ENCODE measurements around the gene SPOP.
"Not testable (repeated sequence)": the region's sequence is repeated elsewhere in the genome, so short reads cannot be mapped to it uniquely, and the experiment has no call there.

The SPOP gene

DNA sequence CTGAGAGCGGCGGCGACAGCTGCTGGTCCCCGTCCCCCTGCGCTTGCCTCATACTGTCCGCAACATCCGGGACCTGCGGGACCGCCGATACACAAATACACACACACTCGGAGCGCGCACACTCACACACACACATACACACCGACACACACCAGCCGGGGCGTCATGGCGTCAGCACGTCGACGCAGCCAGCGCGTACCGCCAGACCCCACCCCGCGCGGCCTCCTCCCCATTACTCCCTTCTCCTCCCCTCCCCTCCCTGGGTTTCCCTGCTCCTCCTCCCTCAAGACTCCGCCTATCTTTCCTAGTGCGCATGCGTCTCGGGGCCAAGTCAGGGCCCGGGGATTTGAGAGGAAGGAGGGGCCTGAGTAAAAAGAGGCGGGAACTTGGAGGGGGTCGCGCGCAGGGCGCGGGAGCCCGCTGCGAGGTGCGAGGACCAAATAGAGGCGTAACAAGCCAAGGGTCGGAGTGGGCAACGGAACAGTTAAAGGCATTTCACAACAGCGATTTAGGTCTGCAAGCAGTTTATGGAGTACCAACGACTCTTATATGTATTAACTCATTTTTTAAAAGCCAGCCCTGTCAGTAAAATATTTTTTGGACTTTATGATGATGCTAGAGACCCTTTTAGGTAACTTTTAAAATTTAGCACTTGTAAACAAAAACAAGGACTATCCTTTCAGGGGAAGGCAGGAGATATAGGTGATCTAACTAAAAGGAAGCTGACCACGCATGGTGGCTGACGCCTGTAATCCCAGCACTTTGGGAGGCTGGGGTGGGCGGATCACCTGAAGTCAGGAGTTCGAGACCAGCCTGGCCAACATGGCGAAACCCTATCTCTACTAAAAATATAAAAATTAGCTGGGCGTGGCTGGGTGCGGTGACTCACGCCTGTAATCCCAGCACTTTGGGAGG lies at the start of gene SPOP:
TSS of gene SPOP (minus strand) at position 165 of the 915 bp plus-strand sequence. CDS start 55,287 bp downstream, outside the sequence.
- DNase-seq (ENCODE audit: low read depth in 2 of 2), result peak; percentile 97 to 98

DNA sequence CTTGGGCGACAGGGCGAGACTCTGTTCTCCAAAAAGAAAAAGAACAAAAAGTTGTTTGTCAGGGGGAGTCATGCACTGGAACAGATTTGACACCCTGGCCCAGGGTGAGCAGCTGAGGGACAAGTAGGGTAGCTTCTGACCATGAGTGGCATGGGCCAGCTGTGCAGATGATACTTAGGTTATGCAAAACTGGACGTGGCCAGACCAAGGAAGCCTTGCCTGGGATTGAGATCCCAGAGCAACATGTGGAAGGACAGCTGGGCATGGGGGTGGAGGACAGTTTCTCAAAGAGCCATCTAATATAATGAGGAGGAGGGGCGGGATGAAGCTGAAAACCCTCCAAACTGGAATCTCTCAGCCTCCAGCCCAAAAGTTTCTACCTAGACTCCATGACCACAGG lies 49.5 kb upstream of the SPOP start:
- no peak for DNase-seq (ENCODE audit: low read depth in 2 of 2)

DNA sequence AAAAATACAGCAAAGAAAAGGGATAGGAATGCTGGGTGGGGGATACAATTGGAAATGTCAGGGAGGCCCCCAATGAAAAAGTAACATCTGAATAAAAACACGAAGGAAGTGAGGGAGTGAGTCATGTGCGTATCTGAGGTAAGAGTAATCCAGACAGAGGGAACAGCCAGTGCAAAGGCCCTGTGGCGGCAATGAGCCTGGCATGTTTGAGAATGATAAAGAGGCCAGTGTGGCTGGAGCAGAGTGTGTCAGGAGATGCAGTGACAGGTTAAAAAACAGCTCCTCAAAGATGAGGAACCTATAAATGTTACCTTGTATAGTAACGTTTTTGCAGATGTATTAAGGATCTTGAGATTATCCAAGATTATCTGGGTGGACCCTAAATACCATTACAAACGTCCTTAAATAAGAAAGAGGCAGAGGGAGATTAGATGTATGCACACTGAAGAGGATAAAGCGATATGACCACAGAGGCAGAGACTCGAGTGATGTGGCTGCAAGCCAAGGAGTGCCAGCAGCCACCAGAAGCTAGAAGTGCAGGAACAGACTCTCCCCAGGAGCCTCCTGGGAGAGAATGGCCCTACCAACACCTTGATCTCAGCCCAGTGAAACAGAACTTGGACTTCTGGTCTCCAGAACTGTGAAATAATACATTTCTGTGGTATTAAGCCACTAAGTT lies 47.7 kb upstream of the SPOP start:
- DNase-seq (ENCODE audit: low read depth in 2 of 2), result no peak

DNA sequence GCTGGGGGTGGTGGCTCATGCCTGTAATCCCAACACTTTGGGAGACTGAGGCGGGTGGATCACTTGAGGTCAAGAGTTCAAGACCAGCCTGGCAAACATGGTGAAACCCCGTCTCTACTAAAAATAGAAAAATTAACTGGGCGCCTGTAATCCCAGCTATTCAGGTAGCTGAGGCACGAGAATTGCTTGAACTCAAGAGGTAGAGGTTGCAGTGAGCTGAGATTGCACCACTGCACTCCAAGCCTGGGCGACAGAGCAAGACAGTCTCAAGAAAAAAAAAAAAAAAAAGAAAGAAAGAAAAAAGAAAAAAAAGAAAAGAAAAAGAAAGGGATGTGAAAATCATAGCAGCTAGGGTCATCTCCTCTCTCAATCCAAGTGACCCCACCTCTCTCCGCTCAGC lies 46.7 kb upstream of the SPOP start:
- DNase-seq (ENCODE audit: low read depth in 2 of 2), result not testable (repeated sequence)

DNA sequence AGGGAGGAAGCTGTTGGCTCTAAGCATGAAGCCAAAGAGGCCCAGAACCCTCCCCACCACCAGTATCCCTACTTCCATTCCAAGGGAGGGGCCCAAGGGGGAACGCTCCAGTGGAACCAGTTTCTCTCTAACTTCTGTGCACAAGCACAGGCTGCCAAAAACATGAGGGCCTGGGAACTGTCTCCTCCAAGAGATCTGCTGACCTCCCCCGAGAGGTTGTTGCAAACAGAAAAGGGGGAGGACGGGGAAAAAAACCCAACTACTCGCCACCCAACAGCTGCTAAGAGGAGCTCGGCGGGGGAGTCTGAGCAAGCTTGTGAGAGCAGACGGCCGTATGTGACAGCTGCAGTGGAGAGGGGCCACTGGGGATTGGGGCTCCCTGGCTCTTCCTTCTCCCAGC lies 45.5 kb upstream of the SPOP start:
- no peak for DNase-seq (ENCODE audit: low read depth in 2 of 2)

DNA sequence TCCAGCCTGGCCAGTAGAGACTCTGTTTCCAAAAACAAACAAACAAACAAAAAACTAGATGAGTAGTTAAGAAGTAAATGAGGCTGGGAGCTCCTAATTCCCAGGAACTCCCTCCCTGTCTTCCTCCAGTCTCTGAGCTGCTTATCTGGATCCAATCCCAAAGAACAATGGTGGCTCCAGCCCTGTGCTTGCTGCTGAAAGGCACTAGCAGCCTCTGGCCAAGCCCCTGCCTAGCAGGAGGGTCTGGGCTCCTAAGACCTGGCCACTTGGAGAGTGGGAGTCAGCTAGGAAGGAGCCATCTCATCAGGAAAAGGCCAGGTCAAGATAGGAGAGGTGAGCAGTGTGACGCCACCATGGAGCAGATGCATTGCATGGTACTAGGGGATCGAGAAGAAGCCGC lies 44.2 kb upstream of the SPOP start:
- no peak for DNase-seq (ENCODE audit: low read depth in 2 of 2)

DNA sequence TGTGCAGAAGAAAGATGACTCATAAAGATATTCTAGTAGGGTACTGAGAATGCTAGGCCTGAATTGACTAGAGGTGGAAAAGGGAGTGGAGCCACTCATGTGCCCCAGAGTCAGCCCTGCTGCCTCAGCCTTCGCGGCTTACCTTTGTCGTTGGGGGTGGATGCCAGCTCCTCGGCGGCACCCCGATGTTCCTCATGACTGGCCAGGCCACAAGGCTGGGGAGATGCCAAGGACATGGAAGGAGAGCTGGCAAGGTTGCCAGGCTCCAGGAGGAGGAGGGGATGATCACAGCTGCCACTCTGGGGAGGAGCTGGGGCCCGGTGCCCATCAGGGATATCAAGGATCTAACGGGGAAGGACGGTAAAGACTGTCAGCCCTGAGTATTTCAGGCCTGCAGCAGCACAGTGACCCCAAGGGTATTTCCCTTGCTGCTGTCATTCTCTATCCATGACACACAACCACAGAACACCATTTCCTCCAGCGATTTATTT lies 39.5 kb upstream of the SPOP start:
- peak in 1 of 2 donors; percentile 44 for DNase-seq (ENCODE audit: low read depth in 2 of 2)

DNA sequence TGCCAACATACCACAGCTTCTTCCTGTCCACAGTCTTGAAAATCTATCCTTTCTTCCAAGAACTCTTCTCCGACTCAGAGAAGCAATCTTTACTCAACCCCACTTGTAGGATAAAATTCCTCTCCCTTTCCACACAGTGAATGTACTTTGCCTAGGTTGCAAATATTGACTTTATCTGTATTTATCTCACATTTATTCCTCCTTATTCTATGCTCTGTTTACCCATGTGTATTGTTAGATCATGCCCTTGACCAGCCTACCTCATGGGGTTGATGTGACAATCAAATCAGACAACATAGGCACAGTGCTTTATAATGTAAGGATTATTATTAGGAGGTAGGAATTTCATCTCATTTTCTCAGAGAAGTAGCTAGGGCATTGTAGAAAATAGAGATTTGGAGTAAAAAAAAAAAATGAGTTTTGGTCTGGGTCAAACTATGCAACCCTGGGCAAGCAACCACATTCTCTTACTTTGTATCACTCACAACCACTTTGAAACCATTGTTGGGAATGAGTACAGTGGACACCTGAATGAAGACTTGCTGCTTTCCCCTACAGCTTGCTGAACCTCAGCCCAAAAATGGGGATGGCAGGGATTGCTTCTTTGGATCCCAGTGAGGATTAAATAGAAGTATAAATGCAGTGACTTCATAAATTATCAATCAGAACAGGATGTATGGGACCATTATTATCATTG lies 38.9 kb upstream of the SPOP start:
- DNase-seq (ENCODE audit: low read depth in 2 of 2), result no peak

DNA sequence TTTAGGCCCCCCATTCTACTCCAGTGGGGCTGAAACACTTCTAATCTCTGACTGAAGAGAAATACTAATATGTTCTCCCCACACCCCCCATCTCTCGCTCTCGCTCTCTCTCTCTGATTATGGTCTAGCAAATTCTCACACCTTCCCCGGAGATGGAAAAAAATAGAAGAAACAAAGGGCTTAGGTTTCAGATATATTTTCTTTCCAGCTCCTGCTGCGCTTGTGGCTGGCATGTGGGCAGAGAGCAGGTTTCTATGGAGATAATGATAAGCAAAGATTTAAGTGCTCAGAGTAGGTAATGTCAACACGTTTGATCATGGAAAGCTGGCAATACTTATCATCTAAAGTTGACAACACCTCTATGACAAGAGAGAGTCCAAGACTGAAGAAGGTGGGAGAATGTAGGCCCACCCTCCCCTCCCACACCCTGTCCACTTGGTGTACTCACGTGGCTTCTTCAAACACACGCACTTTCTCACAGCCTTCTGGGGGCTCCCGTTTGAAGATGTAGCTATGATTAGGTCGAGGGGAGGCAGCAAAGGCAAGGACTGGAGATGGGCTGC lies 37.9 kb upstream of the SPOP start:
- DNase-seq (ENCODE audit: low read depth in 2 of 2), result peak; percentile 44 to 56

DNA sequence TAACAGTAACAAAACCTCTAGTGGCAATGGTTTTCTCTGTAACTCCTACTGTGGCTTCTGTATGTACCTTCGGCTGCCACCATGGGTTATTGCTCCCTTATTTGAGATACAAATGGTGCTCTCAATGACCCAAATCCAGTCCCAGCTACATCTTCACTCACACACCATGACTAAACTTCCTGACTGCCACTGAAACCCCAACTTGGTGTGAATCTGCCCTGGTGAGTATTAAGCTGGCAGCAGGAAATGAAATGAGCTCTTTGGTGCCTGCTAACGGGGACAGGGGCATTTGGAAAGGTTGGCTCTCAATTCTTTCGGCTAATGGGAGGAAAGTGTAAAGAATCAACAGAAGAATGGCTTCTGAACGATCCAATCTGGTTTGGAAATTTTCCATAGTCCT lies 37.3 kb upstream of the SPOP start:
- no peak for DNase-seq (ENCODE audit: low read depth in 2 of 2)

DNA sequence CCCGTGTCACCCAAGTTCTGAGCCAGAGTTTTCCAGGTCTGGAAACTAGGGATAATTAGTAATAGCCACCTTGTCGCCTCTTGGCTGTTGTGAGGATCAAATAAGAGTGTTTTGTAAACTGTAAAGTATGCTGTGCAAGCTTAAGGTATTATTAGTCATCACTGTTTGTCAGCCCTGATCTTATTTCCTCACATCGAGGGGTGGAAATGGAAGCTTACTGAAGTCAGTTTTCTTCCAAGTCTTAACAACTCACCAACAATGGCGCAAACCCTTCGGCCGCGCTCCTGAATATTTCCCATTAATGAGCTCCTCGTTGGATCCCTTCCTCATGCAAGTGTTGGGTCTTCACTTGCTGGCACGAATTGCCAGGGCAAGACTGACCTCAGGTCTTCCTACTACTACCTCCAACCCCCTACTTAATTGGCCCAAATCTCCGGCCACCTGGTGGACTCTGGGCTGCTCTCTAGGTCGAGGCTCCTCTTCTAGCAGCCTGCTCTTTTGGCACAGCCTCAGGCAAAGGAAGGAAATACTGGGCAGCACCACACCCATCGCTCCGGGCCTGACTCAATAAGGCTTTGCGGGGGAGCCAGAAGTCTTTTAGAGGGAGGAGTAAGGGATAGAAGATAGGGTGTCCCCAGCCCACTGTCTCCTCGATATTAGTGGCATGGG lies 30.8 kb upstream of the SPOP start:
- DNase-seq (ENCODE audit: low read depth in 2 of 2), result no peak

DNA sequence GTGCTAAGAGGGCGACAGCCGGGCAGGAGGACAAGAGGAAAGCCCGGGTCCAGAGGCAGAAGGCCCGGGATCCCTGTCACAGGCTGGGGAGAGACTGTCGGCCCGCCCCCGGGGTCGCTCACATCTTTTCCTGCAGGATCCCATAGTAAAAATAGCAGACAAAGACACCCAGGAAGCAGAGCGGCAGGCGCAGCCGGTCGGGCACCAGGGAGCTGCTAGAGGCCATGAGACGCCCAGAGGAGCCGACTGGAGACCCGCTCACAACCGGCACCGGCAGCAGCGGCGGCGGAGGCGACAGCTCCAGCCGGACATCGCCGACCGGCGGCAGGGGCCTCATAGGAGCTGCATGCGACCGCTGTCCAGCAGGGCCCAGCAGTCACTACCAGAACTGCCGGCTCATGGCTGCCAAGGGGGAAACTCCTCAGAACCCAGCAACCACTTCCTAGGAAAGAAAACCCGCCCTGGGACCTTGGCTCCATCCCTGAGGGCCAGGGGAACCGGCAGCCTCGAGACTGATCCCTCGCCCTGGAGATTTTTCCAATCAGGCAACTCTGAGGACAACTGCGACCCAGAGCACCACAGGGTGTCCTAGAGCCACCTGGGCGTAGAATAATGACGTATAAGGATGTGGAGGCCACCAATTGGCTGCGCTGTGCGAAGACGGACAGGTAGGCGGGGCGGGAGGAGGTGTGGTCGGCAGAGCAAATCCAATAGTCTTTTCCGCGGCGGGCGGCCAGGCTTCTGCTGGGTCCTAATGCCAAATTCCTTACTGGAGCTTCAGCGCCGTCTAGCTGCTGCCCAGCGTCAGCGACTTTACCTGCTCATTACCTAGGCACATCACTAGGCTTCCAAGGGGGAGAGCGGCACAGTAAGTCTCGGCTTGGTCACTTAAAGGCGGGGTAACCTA lies 30.0 kb upstream of the SPOP start, which contains the start of gene SLC35B1:
TSS of gene SLC35B1 (minus strand) at position 357 of the 907 bp plus-strand sequence. CDS start at position 226, 131 bp downstream.
- peak; percentile 98 for DNase-seq (ENCODE audit: low read depth in 2 of 2)

DNA sequence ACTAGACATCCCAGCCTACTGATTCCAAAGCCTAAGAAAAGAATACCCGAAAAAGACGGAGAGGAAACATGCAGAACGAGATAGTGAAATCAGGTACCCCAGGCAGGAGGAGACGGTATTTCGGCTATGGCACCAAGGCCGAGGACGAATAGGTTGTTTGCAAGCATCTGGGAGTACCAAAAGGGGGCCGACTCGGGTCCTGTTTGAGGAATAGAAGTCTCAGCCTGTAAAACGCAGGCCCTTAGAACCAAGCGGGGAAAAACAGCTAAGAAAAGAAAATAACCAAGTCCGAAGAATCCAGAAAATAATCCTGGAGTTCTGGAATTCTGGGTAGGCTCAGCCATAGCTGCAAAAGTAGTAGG lies 29.3 kb upstream of the SPOP start:
- DNase-seq (ENCODE audit: low read depth in 2 of 2), result no peak

DNA sequence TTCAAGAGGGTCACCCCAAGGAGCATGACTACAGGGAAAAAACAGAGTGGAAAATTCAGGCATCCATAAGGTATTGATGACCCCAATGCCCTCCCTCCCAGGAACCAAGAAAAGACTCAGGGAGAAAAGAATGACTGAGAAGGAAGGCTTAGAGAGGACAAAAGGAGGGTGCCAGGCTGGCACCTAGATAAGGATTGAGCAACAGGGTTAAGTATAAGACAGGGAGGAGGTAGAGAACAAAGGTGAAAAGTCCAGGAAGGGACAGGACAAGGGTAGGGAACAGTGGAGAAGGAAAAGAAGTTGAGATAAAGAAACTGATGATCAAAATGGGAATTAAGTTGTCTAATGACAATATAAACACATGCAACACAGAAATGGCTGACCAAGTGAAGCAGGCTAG lies 27.4 kb upstream of the SPOP start:
- DNase-seq (ENCODE audit: low read depth in 2 of 2), result no peak

DNA sequence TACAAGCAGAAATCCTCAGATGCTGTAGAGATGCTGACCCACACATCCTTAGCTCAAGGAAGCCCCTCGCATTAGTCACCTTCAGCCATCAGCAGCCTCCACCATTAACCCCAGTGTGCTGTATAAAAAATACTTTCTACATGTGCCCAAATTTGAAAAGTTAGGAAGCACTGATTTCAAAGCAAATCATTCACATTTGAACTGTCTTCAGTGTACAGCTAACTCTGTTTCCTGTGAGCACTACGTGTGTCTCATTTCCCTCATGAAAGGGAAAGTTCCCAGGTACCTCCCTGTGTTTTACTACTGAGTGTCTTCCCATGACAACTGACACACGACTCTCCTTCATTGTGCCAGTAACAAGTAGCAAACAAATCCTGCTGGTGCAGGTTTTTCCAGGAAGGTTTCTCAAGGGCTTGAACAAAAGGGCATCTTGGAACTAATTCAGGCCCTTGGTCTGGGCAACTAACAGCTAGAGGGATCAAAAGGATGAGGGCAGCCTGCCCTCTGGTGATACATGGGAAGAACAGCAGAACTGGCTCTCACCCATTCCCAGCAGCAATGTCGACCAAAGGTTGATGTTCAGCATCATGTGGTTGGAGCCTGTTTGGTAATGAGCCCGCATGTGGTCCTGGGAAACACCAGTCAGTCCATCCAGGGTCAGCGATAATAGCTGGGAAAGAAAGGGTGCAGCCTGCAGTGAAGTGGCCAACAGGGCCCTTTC lies 25.8 kb upstream of the SPOP start:
- DNase-seq (ENCODE audit: low read depth in 2 of 2), result no peak

DNA sequence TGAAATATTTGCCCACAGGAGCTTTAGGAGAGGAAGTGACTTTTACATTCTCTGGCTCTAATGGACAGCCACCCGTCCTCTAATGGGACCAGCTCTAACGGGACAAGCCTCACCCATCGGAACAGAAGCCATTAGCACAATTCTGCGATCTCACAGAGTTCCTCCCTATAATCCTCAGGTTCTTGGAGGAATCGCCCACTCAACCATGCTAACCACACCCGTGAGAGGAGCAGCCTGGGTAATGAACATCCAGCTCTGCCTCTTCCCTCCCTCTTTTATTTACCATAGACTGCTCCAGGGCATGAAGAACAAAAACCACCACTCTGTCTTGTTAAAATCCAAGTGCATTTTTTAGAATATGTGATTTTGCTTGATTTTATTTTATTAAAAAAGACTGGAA lies 23.1 kb upstream of the SPOP start:
- no peak for DNase-seq (ENCODE audit: low read depth in 2 of 2)

DNA sequence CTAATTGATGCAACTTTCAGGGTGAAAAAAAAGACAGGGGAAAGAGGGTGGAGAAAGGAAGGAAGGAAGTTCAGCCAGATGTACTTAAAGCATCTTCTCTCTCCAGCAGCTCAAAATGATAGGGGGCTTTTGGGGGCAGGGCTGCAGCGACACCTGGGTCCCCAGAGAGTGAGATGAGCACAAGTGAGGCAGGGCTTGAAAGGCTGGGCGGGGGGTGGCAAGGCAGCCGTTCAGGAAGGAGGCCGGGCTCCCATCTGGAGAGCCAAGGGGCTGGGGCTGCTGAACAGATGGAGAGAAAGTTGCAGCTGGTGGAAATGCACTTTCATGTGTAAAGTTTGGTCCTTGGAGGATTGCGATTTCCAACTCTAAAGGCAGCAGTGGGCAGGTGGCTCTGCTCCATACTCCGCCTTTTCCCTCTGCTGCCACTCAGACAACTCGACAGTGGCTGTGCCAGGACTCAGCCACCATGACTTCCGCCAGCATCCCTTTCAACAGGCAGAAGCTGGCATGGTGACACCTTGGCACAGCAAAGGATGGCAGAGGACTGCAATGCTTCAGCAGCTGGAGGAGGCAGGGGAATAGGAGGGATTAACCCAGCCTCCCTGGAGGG lies 22.2 kb upstream of the SPOP start:
- no peak for DNase-seq (ENCODE audit: low read depth in 2 of 2)

DNA sequence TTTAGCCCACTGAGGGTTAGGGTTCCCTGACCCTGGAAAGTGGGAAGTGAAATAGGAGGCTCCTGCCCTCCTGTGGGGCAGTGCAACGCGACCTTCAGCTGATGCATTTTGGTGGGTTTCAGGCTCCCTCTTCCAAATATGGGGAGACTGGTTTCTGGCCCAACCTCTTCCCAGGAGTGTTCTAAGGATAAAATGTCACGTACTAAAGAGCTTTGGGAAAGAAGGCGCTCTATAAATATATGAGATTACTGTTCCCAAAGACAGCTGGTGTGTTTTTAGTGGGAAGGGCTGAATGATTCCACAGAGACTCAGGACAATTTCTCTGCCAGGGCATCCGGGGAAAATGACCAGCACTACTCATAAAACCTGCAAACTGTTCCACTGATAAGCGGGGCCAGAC lies 20.1 kb upstream of the SPOP start:
- no peak for DNase-seq (ENCODE audit: low read depth in 2 of 2)

DNA sequence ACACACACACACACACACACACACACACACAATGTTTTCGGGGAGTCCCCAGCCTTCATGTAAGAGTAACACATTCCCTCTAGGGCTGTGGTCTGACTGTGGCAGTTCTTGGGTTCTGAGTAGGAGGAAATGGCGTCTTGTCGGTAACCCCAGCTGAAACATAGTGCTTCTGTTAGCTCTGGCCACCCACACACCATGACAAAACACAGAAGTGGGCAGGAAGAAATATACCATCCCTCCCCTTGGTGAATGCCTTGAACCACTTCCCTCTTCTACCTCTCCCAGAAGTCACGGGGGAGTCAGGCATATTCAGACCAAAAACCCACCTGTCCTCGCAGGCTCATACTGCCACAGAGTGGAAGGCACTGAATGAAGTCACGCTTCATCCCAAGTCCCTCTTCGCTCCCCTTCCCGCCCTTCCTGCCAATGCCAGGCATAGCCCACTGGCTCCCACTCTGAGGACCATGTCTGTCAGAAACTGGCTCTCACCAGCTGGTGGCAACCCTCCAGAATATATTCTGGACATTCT lies 18.4 kb upstream of the SPOP start:
- peak; percentile 71 to 74 for DNase-seq (ENCODE audit: low read depth in 2 of 2)

Measured in stimulated activated CD8-positive, alpha-beta memory T cell treated with anti-CD3 and anti-CD28 coated beads, Interleukin-15, amount 100 ng/mL, for 48 hours (primary cell).